Gastroesophageal sphincter (tissue), 4 donors: ENCODE data around the gene EIF3M. TPM values are rescaled to one million over a fixed set of nuclear protein-coding genes. Genes with fewer than 3 reads are reported as not detected.
"Not testable (repeated sequence)": the region's sequence is repeated elsewhere in the genome, so short reads cannot be mapped to it uniquely, and the experiment has no call there.

Experiments used
- ATAC-seq: fragments of 150-250 bp; one replicate; pipeline ENCODE4 v1.9.1; 2016; ENCODE audit warnings: mild to moderate bottlenecking, moderate library complexity
- H3K27ac ChIP-seq, 4 donors: fragments of 200-600 bp; sonication (generic) in 3 of 4; 1 replicate in 3 of 4; 2 replicates in 1 of 4; pipeline ENCODE4 v1.5.1; 2016 to 2019
- H3K27me3 ChIP-seq: fragments of 200-600 bp; sonication (generic); one replicate; pipeline ENCODE4 v1.5.1; 2019
- H3K36me3 ChIP-seq, 2 donors: fragments of 200-600 bp; sonication (generic); one replicate each; pipeline ENCODE4 v1.5.1; 2019; ENCODE audit warnings: control low read depth in 1 of 2
- H3K4me1 ChIP-seq, 3 donors: fragments of 200-600 bp; sonication (generic); 1 replicate in 2 of 3; 2 replicates in 1 of 3; pipeline ENCODE4 v1.5.1; 2016 to 2019; ENCODE audit warnings: control low read depth in 2 of 3
- H3K4me3 ChIP-seq, 2 donors: fragments of 200-600 bp; sonication (generic); one replicate each; pipeline ENCODE4 v1.5.1; 2019; ENCODE audit warnings: mild to moderate bottlenecking in 1 of 2, moderate library complexity in 1 of 2
- H3K9me3 ChIP-seq, 3 donors: fragments of 200-600 bp; sonication (generic); one replicate each; pipeline ENCODE4 v1.5.1; 2017 to 2019; ENCODE audit warnings: control low read depth in 2 of 3
- CTCF ChIP-seq, 4 experiments: fragments of 200-600 bp in 2 of 4; fragments of 450-650 bp in 2 of 4; sonication (generic) in 1 of 4; IDR thresholded peaks; one replicate each; pipeline ENCODE4 v1.5.1; 2017 to 2019; ENCODE audit warnings: antibody characterized with exemption in 4 of 4, mild to moderate bottlenecking in 2 of 4, moderate library complexity in 2 of 4
- EP300 ChIP-seq: sonication (generic); formaldehyde crosslinking; IDR thresholded peaks from one replicate; pipeline ENCODE4 v1.6.1; 2017; ENCODE audit warnings: antibody characterized with exemption, mild to moderate bottlenecking
- POLR2A ChIP-seq, 2 donors: fragments of 450-650 bp; IDR thresholded peaks; one replicate each; pipeline ENCODE4 v1.6.1; 2017; ENCODE audit warnings: antibody characterized with exemption in 2 of 2, mild to moderate bottlenecking in 2 of 2, moderate library complexity in 1 of 2
- POLR2AphosphoS5 ChIP-seq: sonication (generic); formaldehyde crosslinking; IDR thresholded peaks from one replicate; pipeline ENCODE4 v1.6.1; 2017; ENCODE audit warnings: antibody characterized with exemption
- WGBS, 2 donors: methylation state at CpG; one replicate each; pipeline ENCODE4 v1.1.5; 2018; ENCODE audit warnings: low coverage in 1 of 2; 5-methylcytosine and 5-hydroxymethylcytosine counted together
- total RNA-seq, 4 donors: library from RNA; depleted of rRNA; stranded (reverse); fragments of >200 nt; gene quantifications; one replicate each; pipeline ENCODE4 v1.1.0, GENCODE V29; 2016

EIF3M gene
- total RNA-seq, 4 donors from 2014 or later = 302 to 431 (median 403) TPM

- Histone ChIP-seq H3K36me3 (peaks cover under 1 to 50% of the 10 kb centered on the region in 2 donors), H3K9me3 (no peaks in the 10 kb centered on the region), H3K27me3 (no peaks in the 10 kb centered on the region), H3K27ac (no peak overlapping the region), H3K4me3 (no peak overlapping the region), H3K4me1 (peaks cover 0 to 9% (median 0%) of the 10 kb centered on the region in 3 donors)
- no peak for TF ChIP-seq POLR2AphosphoS5
- TF ChIP-seq CTCF (IDR thresholded peaks at IDR 0.05) = no peak
- TF ChIP-seq POLR2A (IDR thresholded peaks at IDR 0.05) = no peak
- no peak for TF ChIP-seq EP300
- no peak for ATAC-seq
These were observed 22.6 kb downstream of the EIF3M start for GRCh38 chr11:32606220-32606619.

- H3K27ac ChIP-seq, H3K9me3 ChIP-seq, H3K4me1 ChIP-seq, ATAC-seq, H3K27me3 ChIP-seq, H3K4me3 ChIP-seq: not testable (repeated sequence)
- H3K36me3 ChIP-seq = peaks cover 0 to 25% of the 10 kb centered on the region in 2 donors
- 94% methylated on average over 3 of the region's 4 CpGs; no CpG with 5 or more reads in 1 of the 2 donors for WGBS, 2 donors
These were observed 25.2 kb downstream of the EIF3M start for GRCh38 chr11:32608826-32609225.

GRCh38 chr11:32610797-32611352, 27.2 kb downstream of the EIF3M start:
- H3K9me3 ChIP-seq = no peaks in the 10 kb centered on the region
- no peak for ATAC-seq
- peaks cover 0 to 5% of the 10 kb centered on the region in 2 donors for H3K36me3 ChIP-seq
- no peaks in the 10 kb centered on the region for H3K4me1 ChIP-seq
- WGBS, 2 donors = 75 to 76% methylated on average over 3 of the region's 3 CpGs
- H3K27ac ChIP-seq = no peak overlapping the region
- H3K27me3 ChIP-seq = no peaks in the 10 kb centered on the region
- H3K4me3 ChIP-seq = no peak overlapping the region
- no peak for TF ChIP-seq CTCF (IDR thresholded peaks at IDR 0.05)
- TF ChIP-seq POLR2A (IDR thresholded peaks at IDR 0.05) = no peak
- TF ChIP-seq POLR2AphosphoS5 = no peak
- TF ChIP-seq EP300 = no peak

- Histone ChIP-seq H3K4me1 (no peaks in the 10 kb centered on the region), H3K4me3 (no peak overlapping the region), H3K27me3 (no peaks in the 10 kb centered on the region), H3K36me3 (no peaks in the 10 kb centered on the region), H3K27ac (no peak overlapping the region), H3K9me3 (no peaks in the 10 kb centered on the region)
- ATAC-seq = no peak
- 51 to 82% methylated on average over 4 of the region's 4 CpGs for WGBS, 2 donors
- no peak for TF ChIP-seq CTCF (IDR thresholded peaks at IDR 0.05)
- no peak for TF ChIP-seq POLR2A (IDR thresholded peaks at IDR 0.05)
- TF ChIP-seq POLR2AphosphoS5 = no peak
- TF ChIP-seq EP300 = no peak
These were observed 30.0 kb downstream of the EIF3M start for GRCh38 chr11:32613500-32614151.

GRCh38 chr11:32615422-32615821, 31.8 kb downstream of the EIF3M start:
- Histone ChIP-seq H3K9me3 (no peaks in the 10 kb centered on the region), H3K4me1 (no peaks in the 10 kb centered on the region), H3K4me3 (no peak overlapping the region), H3K27ac (no peak overlapping the region), H3K36me3 (no peaks in the 10 kb centered on the region), H3K27me3 (no peaks in the 10 kb centered on the region)
- ATAC-seq = no peak
- no peak for TF ChIP-seq POLR2A (IDR thresholded peaks at IDR 0.05)
- no peak for TF ChIP-seq CTCF (IDR thresholded peaks at IDR 0.05)
- TF ChIP-seq EP300 = no peak
- TF ChIP-seq POLR2AphosphoS5 = no peak
